Activated T-helper 2 cell treated with anti-CD3 and anti-CD28 coated beads, Interferon-gamma antibody, Interleukin-2, Interleukin-4, amounts not matched to agents 10 μg/mL and 5 μg/mL and 100 μg/mL, durations not matched to agents 14 hours and 24 hours and 36 hours (primary cell): ENCODE results near the gene DDAH1. TPM values are rescaled to one million over a fixed set of nuclear protein-coding genes. Genes with fewer than 3 reads are reported as not detected.

ENCODE experiments used
- DNase-seq: peaks from one replicate; pipeline ENCODE4 v3.0.0; 2021; ENCODE audit warnings: low spot score
- H3K27ac Mint-ChIP-seq: one replicate; pipeline ENCODE4 v1.8.0; 2021; ENCODE audit warnings: mixed read lengths
- H3K27me3 Mint-ChIP-seq: one replicate; pipeline ENCODE4 v1.8.0; 2021; ENCODE audit warnings: low read depth, mixed read lengths
- H3K36me3 Mint-ChIP-seq: one replicate; pipeline ENCODE4 v1.8.0; 2021; ENCODE audit warnings: low read depth, mixed read lengths
- H3K4me1 Mint-ChIP-seq: one replicate; pipeline ENCODE4 v1.8.0; 2021; ENCODE audit warnings: low read depth, mixed read lengths
- H3K4me3 Mint-ChIP-seq: one replicate; pipeline ENCODE4 v1.8.0; 2021; ENCODE audit warnings: low read depth, mild to moderate bottlenecking, moderate library complexity, mixed read lengths
- H3K9me3 Mint-ChIP-seq: one replicate; pipeline ENCODE4 v1.8.0; 2021; ENCODE audit warnings: mixed read lengths
- intact Hi-C: fragments of 100-400 bp; cut with micrococcal nuclease; formaldehyde crosslinking; loops from one replicate; pipeline ENCODE4 v1.15.1; 2023
- total RNA-seq: library from RNA; stranded (reverse); gene quantifications from 2 replicates; pipeline ENCODE4 v1.2.3, GENCODE V29; 2022

DDAH1 gene
- total RNA-seq, 1 donor from 2014 or later, result not detected

DNA sequence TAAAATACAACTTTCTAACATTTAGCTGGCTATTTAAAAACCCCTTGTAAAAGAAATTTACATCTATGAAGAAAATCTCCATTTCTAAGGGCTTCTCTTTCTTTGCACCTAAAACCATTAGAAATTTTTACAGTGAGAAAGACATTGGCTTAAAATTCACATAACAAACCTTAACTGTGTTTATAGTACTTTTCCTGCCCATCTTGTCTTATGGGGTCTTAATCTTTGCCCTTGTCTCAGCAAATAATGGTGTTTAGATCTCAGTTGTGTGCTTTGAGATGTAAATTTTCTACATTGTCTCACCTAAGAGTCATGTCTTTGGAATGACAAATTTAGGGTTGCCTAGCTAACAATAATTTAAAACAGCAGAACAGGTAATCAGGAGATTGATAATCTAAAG lies 71.5 kb downstream of the DDAH1 start:
- Mint-ChIP-seq H3K36me3 (no peaks in the 10 kb centered on the region), H3K27me3 (no peaks in the 10 kb centered on the region), H3K27ac (no peak overlapping the region), H3K9me3 (no peaks in the 10 kb centered on the region), H3K4me1 (no peaks in the 10 kb centered on the region), H3K4me3 (no peak overlapping the region)
- intact Hi-C loops, result no loop called here
- DNase-seq, result no peak

DNA sequence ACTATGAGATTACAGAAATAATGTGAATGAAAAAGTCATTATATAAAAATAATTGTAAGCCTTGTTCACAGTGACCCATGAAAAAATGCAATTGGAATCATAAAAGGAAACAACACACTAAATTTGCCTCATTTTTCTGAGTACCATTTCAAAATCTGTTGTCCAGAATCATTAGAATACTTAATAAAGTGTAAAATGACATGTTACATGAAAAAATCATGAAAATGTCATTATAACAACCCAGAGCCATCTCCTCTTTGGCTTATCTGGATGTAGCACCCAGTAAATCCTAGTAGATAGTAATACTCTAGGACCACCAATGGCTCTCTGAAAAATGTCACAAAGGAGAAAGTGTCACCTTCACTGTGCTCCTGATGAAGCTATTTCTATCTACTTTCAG lies 76.5 kb downstream of the DDAH1 start:
- intact Hi-C loops, result no loop called here
- Mint-ChIP-seq H3K36me3 (no peaks in the 10 kb centered on the region), H3K9me3 (no peaks in the 10 kb centered on the region), H3K4me3 (no peak overlapping the region), H3K4me1 (no peaks in the 10 kb centered on the region), H3K27me3 (peaks cover 3% of the 10 kb centered on the region), H3K27ac (no peak overlapping the region)
- DNase-seq, result no peak

GRCh38 chr1:85387781-85388180 lies 77.2 kb downstream of the DDAH1 start:
- Mint-ChIP-seq H3K36me3 (no peaks in the 10 kb centered on the region), H3K4me3 (no peak overlapping the region), H3K27ac (no peak overlapping the region), H3K4me1 (no peaks in the 10 kb centered on the region), H3K27me3 (peaks cover 3% of the 10 kb centered on the region), H3K9me3 (no peaks in the 10 kb centered on the region)
- DNase-seq, result no peak
- intact Hi-C loops, result no loop called here

DNA sequence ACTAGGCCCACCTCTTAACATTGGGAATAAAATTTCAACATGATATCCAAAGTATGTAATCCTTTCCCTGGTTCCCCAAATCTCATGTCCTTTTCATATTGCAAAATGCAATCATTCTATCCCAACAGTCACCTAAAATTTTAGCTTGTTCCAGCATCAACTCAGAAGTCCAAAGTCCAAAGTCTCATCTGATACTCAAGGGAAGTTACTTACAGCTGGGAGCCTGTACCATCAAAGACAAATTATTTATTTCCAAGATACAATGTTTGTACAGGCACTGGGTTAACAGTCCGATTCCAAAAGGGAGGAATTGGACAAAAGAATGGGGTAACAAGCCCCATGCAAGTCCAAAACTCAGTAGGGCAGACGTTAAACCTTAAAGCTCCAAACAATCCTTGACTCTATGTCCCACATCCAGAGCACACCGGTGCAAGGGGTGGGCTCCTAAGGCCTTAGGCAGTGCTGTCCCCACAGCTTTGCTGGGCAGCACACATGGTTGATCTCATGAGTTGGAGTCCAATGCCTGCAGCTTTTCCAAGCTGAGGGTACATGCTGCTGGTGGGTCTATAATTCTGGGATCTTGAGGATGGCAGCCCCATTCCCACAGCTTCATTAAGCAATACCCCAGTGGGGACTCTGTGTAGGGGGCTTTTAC lies 78.8 kb downstream of the DDAH1 start:
- intact Hi-C loops, result no loop called here
- Mint-ChIP-seq H3K27ac (no peak overlapping the region), H3K4me1 (no peaks in the 10 kb centered on the region), H3K4me3 (no peak overlapping the region), H3K27me3 (peaks cover 3% of the 10 kb centered on the region), H3K36me3 (no peaks in the 10 kb centered on the region), H3K9me3 (no peaks in the 10 kb centered on the region)
- no peak for DNase-seq

- Mint-ChIP-seq H3K4me3 (no peak overlapping the region), H3K9me3 (no peaks in the 10 kb centered on the region), H3K27me3 (peaks cover 6% of the 10 kb centered on the region), H3K4me1 (no peaks in the 10 kb centered on the region), H3K27ac (no peak overlapping the region), H3K36me3 (no peaks in the 10 kb centered on the region)
- intact Hi-C loops, result no loop called here
- DNase-seq, result no peak
Measured at GRCh38 chr1:85379203-85380136, 85.5 kb downstream of the DDAH1 start.

GRCh38 chr1:85378534-85378933 lies 86.4 kb downstream of the DDAH1 start:
- Mint-ChIP-seq H3K27ac (no peak overlapping the region), H3K36me3 (no peaks in the 10 kb centered on the region), H3K27me3 (peaks cover 11% of the 10 kb centered on the region), H3K4me1 (no peaks in the 10 kb centered on the region), H3K9me3 (no peaks in the 10 kb centered on the region), H3K4me3 (no peak overlapping the region)
- intact Hi-C loops, result no loop called here
- DNase-seq, result no peak

DNA sequence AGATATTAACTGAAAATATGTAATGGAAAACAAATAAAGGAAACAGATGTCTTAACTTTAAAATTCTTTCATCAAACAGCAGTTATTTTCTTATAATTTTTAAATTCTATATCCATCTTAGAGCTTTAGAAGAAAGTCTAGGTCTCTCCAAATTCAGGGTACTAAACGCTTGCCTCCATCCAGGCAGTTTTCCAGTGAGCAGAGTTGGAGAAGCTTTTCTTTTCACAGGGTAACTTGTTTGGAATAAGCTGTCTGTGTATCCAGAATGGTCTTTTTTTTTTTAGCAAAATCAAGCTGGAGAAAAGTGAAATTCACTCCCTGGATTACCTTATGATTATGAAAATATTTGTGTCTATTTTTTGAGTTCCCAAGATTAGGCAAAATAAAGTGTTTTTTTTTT lies 88.6 kb downstream of the DDAH1 start:
- no peaks in the 10 kb centered on the region for H3K36me3 Mint-ChIP-seq
- intact Hi-C loops, result no loop called here
- H3K9me3 Mint-ChIP-seq, result no peaks in the 10 kb centered on the region
- H3K27ac Mint-ChIP-seq, result no peak overlapping the region
- DNase-seq, result no peak
- no peaks in the 10 kb centered on the region for H3K4me1 Mint-ChIP-seq
- peaks cover 12% of the 10 kb centered on the region for H3K27me3 Mint-ChIP-seq
- H3K4me3 Mint-ChIP-seq, result no peak overlapping the region

- Mint-ChIP-seq H3K27ac (no peak overlapping the region), H3K27me3 (peaks cover 17% of the 10 kb centered on the region), H3K4me1 (no peaks in the 10 kb centered on the region), H3K9me3 (no peaks in the 10 kb centered on the region), H3K4me3 (no peak overlapping the region), H3K36me3 (no peaks in the 10 kb centered on the region)
- no peak for DNase-seq
- intact Hi-C loops, result no loop called here
Measured at GRCh38 chr1:85375493-85375892, 89.5 kb downstream of the DDAH1 start.

DNA sequence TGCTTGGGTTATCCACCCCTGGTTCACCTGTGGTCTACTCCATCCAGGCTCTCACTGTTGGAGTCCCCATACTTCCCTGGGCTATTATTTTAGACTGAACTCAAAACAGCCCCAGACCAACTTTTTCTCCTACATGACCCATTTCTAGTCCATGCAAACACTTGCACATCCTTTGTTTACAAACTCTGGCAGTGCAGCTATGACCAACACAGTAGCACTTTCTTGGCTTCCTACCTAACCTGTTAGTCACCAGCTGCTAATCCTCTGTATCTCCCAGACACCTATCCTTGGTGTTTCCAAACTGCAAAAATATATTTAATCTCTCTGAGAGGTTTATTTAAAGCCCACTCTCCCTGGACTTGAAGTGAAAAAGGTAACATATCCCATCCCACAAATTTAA lies 90.8 kb downstream of the DDAH1 start:
- intact Hi-C loops, result no loop called here
- Mint-ChIP-seq H3K27ac (no peak overlapping the region), H3K27me3 (peaks cover 21% of the 10 kb centered on the region), H3K4me1 (no peaks in the 10 kb centered on the region), H3K4me3 (no peak overlapping the region), H3K9me3 (no peaks in the 10 kb centered on the region), H3K36me3 (no peaks in the 10 kb centered on the region)
- no peak for DNase-seq

GRCh38 chr1:85373378-85373708 lies 91.6 kb downstream of the DDAH1 start:
- Mint-ChIP-seq H3K27me3 (peaks cover 21% of the 10 kb centered on the region), H3K9me3 (no peaks in the 10 kb centered on the region), H3K36me3 (no peaks in the 10 kb centered on the region), H3K4me3 (no peak overlapping the region), H3K4me1 (no peaks in the 10 kb centered on the region), H3K27ac (no peak overlapping the region)
- intact Hi-C loops, result no loop called here
- DNase-seq, result no peak

GRCh38 chr1:85372683-85373377 lies 92.1 kb downstream of the DDAH1 start:
- no peak overlapping the region for H3K4me3 Mint-ChIP-seq
- no peak for DNase-seq
- no peaks in the 10 kb centered on the region for H3K36me3 Mint-ChIP-seq
- intact Hi-C loops, result no loop called here
- H3K27me3 Mint-ChIP-seq, result peaks cover 23% of the 10 kb centered on the region
- H3K27ac Mint-ChIP-seq, result no peak overlapping the region
- H3K9me3 Mint-ChIP-seq, result no peaks in the 10 kb centered on the region
- no peaks in the 10 kb centered on the region for H3K4me1 Mint-ChIP-seq

- intact Hi-C loops, result no loop called here
- Mint-ChIP-seq H3K4me1 (no peaks in the 10 kb centered on the region), H3K4me3 (no peak overlapping the region), H3K27me3 (peaks cover 26% of the 10 kb centered on the region), H3K36me3 (no peaks in the 10 kb centered on the region), H3K9me3 (no peaks in the 10 kb centered on the region), H3K27ac (no peak overlapping the region)
- no peak for DNase-seq
Measured at GRCh38 chr1:85371021-85371420, 93.9 kb downstream of the DDAH1 start.
